Measurements from ENCODE around the gene MYBPC2. TPM values are rescaled to one million over a fixed set of nuclear protein-coding genes. Genes with fewer than 3 reads are reported as not detected.

MYBPC2 gene
- total RNA-seq, 2 donors from 2014 or later: not detected

GRCh38 chr19:50477751-50478515, 45.2 kb downstream of the MYBPC2 start:
- DNase-seq: no peak
- H3K9ac ChIP-seq (ENCODE audit: low read depth in 2 of 2, low read length in 2 of 2): no peak overlapping the region
- no peak for TF ChIP-seq CTCF (IDR thresholded peaks at IDR 0.05)
- intact Hi-C loops (cut with DNase I): no loop called here
- H3K4me3 ChIP-seq: no peak overlapping the region
- H3K9me3 ChIP-seq: no peaks in the 10 kb centered on the region
- no peaks in the 10 kb centered on the region for H3K27me3 ChIP-seq
- H3K36me3 ChIP-seq: peaks cover 9% of the 10 kb centered on the region
- no peak overlapping the region for H3K27ac ChIP-seq
- peaks cover 8% of the 10 kb centered on the region for H3K4me1 ChIP-seq

DNA sequence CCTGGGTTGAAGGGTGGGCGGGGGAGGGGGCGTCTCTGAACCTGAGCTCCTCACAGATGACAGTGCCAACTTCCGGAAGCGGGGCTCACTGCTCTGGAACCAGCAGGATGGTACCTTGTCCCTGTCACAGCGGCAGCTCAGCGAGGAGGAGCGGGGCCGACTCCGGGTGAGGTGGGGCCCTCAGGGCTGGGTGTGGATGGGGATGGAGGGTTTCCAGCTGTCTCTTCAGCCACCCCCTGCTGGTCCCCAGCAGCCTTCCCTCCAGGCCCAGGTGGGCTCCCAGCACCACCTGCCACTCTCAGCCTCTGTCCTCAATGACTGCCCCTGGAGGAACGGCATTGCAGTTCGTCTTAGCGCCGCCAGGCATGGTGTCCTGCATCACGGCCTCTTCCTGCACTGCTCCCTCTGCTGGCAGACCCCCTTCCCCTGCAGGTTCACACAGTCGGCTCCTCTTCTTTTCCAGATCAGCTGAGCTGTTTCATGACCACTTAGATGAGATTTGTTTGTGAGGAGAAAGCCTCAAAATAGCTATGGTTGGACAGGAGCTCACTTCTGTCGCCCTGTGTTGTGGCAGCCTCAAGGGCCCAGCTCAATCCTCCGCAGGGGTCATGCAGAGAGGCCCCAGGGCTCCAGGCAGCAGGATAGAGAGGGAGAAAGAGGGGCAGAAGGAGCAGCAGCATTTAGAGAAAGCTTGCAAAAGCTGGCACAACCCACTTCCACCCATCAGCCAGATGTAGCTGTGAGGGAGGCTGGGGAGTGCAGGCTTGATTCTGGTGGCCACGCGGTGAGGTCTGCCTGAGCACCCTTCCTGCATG, 46.4 kb downstream of the MYBPC2 start:
- H3K36me3 ChIP-seq: peaks cover 9% of the 10 kb centered on the region

DNA sequence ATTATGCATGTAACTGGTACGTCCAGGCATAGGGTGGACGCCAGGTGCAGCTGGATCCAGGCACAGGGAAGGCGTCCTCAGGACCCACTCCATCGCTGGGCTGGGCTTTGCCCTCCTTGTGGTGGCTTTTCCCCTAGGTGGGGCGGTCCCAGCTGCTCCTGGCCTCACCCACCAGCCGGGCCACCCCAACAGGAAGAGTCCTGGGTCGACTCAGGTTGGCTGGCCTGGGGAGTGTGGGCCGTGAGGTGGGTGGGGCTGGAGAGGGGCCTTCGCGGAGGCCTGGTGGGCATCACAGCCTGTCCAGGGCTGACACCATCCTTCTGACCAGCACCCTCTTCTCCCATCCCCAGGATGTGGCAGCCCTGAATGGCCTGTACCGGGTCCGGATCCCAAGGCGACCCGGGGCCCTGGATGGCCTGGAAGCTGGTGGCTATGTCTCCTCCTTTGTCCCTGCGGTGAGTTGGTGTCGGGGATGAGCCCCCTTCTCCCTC, 47.1 kb downstream of the MYBPC2 start:
- no peak for TF ChIP-seq CTCF (IDR thresholded peaks at IDR 0.05)
- intact Hi-C loops (cut with DNase I): no loop called here

More for the DNA sequence above, 46.4 kb downstream of the MYBPC2 start:
- no peak for DNase-seq
- no peak overlapping the region for H3K27ac ChIP-seq
- no peaks in the 10 kb centered on the region for H3K9me3 ChIP-seq
- no peak for TF ChIP-seq CTCF (IDR thresholded peaks at IDR 0.05)
- H3K27me3 ChIP-seq: no peaks in the 10 kb centered on the region
- no peak overlapping the region for H3K4me3 ChIP-seq
- H3K4me1 ChIP-seq: peaks cover 8% of the 10 kb centered on the region
- no peak overlapping the region for H3K9ac ChIP-seq (ENCODE audit: low read depth in 2 of 2, low read length in 2 of 2)
- intact Hi-C loops (cut with DNase I): no loop called here

GRCh38 chr19:50480281-50481111, 47.8 kb downstream of the MYBPC2 start:
- no peak overlapping the region for H3K27ac ChIP-seq
- H3K9ac ChIP-seq (ENCODE audit: low read depth in 2 of 2, low read length in 2 of 2): no peak overlapping the region
- H3K4me1 ChIP-seq: peaks cover 8% of the 10 kb centered on the region
- H3K4me3 ChIP-seq: no peak overlapping the region
- no peaks in the 10 kb centered on the region for H3K9me3 ChIP-seq
- H3K27me3 ChIP-seq: no peaks in the 10 kb centered on the region
- intact Hi-C loops (cut with DNase I): no loop called here
- TF ChIP-seq CTCF (IDR thresholded peaks at IDR 0.05): no peak
- no peak for DNase-seq
- peaks cover 9% of the 10 kb centered on the region for H3K36me3 ChIP-seq

More for the DNA sequence above, 47.1 kb downstream of the MYBPC2 start:
- no peaks in the 10 kb centered on the region for H3K27me3 ChIP-seq
- no peak overlapping the region for H3K9ac ChIP-seq (ENCODE audit: low read depth in 2 of 2, low read length in 2 of 2)
- no peak overlapping the region for H3K27ac ChIP-seq
- no peak for DNase-seq
- H3K4me3 ChIP-seq: no peak overlapping the region
- peaks cover 9% of the 10 kb centered on the region for H3K36me3 ChIP-seq
- H3K9me3 ChIP-seq: no peaks in the 10 kb centered on the region
- peaks cover 8% of the 10 kb centered on the region for H3K4me1 ChIP-seq

Data from colonic mucosa (tissue), 4 donors.